IMR-90 (cell line): ENCODE results near the gene SPDYC. TPM values are rescaled to one million over a fixed set of nuclear protein-coding genes. Genes with fewer than 3 reads are reported as not detected.

Experiments
- ATAC-seq: fragments of 200-7000 bp; cut with Tn5 transposase; 2 replicates; pipeline ENCODE4 v1.9.1; 2020; ENCODE audit warnings: low read depth, mild to moderate bottlenecking, moderate library complexity
- BruUV-seq: library from RNA; stranded (reverse); fragments of 400-500 nt; replicated peaks from 2 replicates; lab custom pipeline; 2021; lab: Mats Ljungman, UMichigan
- CTCF ChIA-PET: fragments of 300-600 bp; formaldehyde crosslinking; extraction: SDS; loops from one replicate; lab custom pipeline; 2021; ENCODE audit warnings: antibody characterized with exemption; lab: Yijun Ruan, JAX
- POLR2A ChIA-PET: fragments of 300-600 bp; sonication (Branson Sonifier 250); formaldehyde crosslinking; loops from one replicate; lab custom pipeline; 2022; ENCODE audit warnings: antibody characterized with exemption; ENCODE audit not compliant: unreplicated experiment; lab: Charles Lee
- DNase-seq: peaks from one replicate; pipeline ENCODE4 v3.0.0; 2013
- H2AFZ ChIP-seq: replicated peaks from 2 replicates; pipeline ENCODE3; 2013; ENCODE audit warnings: low read length, mild to moderate bottlenecking; ENCODE audit not compliant: poor library complexity
- H2AK5ac ChIP-seq: 2 replicates; pipeline ENCODE4 v1.6.1; 2013; ENCODE audit warnings: low read depth, low read length, inconsistent platforms
- H2AK9ac ChIP-seq: replicated peaks from 2 replicates; pipeline ENCODE3; 2013; ENCODE audit warnings: mild to moderate bottlenecking, low read depth, low read length, moderate library complexity; ENCODE audit not compliant: poor library complexity
- H2BK120ac ChIP-seq: 2 replicates; pipeline ENCODE4 v1.6.1; 2013; ENCODE audit warnings: low read depth, low read length, inconsistent platforms
- H2BK15ac ChIP-seq: 3 replicates; pipeline ENCODE4 v1.6.1; 2013; ENCODE audit warnings: low read depth, low read length, inconsistent platforms
- H2BK20ac ChIP-seq: 2 replicates; pipeline ENCODE4 v1.6.1; 2013; ENCODE audit warnings: low read depth, mild to moderate bottlenecking, inconsistent platforms, low read length, moderate library complexity
- H2BK5ac ChIP-seq: 2 replicates; pipeline ENCODE4 v1.6.1; 2013; ENCODE audit warnings: mild to moderate bottlenecking, low read depth, low read length, inconsistent platforms; ENCODE audit not compliant: poor library complexity, severe bottlenecking
- H3K14ac ChIP-seq: replicated peaks from 2 replicates; pipeline ENCODE4 v1.6.1; 2013; ENCODE audit warnings: low read depth, low read length, inconsistent platforms
- H3K18ac ChIP-seq: 2 replicates; pipeline ENCODE4 v1.6.1; 2013; ENCODE audit warnings: low read depth, low read length, control low read depth
- H3K23ac ChIP-seq: 2 replicates; pipeline ENCODE4 v1.6.1; 2013; ENCODE audit warnings: low read depth, low read length, inconsistent platforms
- H3K27ac ChIP-seq: 2 replicates; pipeline ENCODE4 v1.5.1; 2013; ENCODE audit warnings: mild to moderate bottlenecking, control low read depth, low read length; ENCODE audit not compliant: insufficient read depth
- H3K27me3 ChIP-seq: 2 replicates; pipeline ENCODE4 v1.6.1; 2013; ENCODE audit warnings: low read length; ENCODE audit not compliant: control insufficient read depth, insufficient read depth
- H3K36me3 ChIP-seq: 2 replicates; pipeline ENCODE4 v1.6.1; 2013; ENCODE audit warnings: low read length, mixed read lengths; ENCODE audit not compliant: control insufficient read depth, insufficient read depth
- H3K4ac ChIP-seq: 2 replicates; pipeline ENCODE4 v1.6.1; 2013; ENCODE audit warnings: low read depth, low read length, inconsistent platforms
- H3K4me1 ChIP-seq: 2 replicates; pipeline ENCODE4 v1.6.1; 2013; ENCODE audit warnings: low read length, mixed read lengths; ENCODE audit not compliant: control insufficient read depth, insufficient read depth
- H3K4me2 ChIP-seq: 2 replicates; pipeline ENCODE4 v1.6.1; 2013; ENCODE audit warnings: low read depth, mild to moderate bottlenecking, control low read depth, low read length, moderate library complexity
- H3K4me3 ChIP-seq: 2 replicates; pipeline ENCODE4 v1.5.1; 2013; ENCODE audit warnings: low read depth, mild to moderate bottlenecking, control low read depth, low read length, moderate library complexity; ENCODE audit not compliant: insufficient read depth
- H3K56ac ChIP-seq: 2 replicates; pipeline ENCODE4 v1.6.1; 2013; ENCODE audit warnings: low read length, inconsistent platforms; ENCODE audit not compliant: insufficient read depth; ENCODE audit errors: extremely low read depth
- H3K79me1 ChIP-seq, 2 experiments: 2 replicates each; pipeline ENCODE4 v1.6.1; 2013; ENCODE audit warnings: low read length in 2 of 2, inconsistent platforms in 1 of 2, low read depth in 1 of 2
- H3K9ac ChIP-seq: 2 replicates; pipeline ENCODE4 v1.6.1; 2013; ENCODE audit warnings: low read depth, low read length, control low read depth
- H3K9me1 ChIP-seq: 2 replicates; pipeline ENCODE4 v1.6.1; 2013; ENCODE audit warnings: low read length, inconsistent platforms; ENCODE audit not compliant: insufficient read depth
- H3K9me3 ChIP-seq: 2 replicates; pipeline ENCODE4 v1.6.1; 2013; ENCODE audit warnings: low read length; ENCODE audit not compliant: control insufficient read depth, insufficient read depth
- H4K20me1 ChIP-seq: 2 replicates; pipeline ENCODE4 v1.6.1; 2013; ENCODE audit warnings: low read length, inconsistent platforms; ENCODE audit not compliant: insufficient read depth
- H4K5ac ChIP-seq: 2 replicates; pipeline ENCODE4 v1.6.1; 2013; ENCODE audit warnings: mild to moderate bottlenecking, low read depth, low read length, control low read depth
- H4K8ac ChIP-seq, 2 experiments: 2 replicates each; pipeline ENCODE4 v1.6.1; 2013; ENCODE audit warnings: low read depth in 2 of 2, low read length in 2 of 2, control low read depth in 1 of 2, inconsistent platforms in 1 of 2
- H4K91ac ChIP-seq: 2 replicates; pipeline ENCODE4 v1.6.1; 2013; ENCODE audit warnings: low read depth, low read length, inconsistent platforms; ENCODE audit not compliant: insufficient read depth
- CEBPB ChIP-seq: IDR thresholded peaks from 2 replicates; pipeline ENCODE4 v1.6.1; 2012; ENCODE audit warnings: low read depth, low read length, improper control_type of control experiment
- MAFK ChIP-seq: IDR thresholded peaks from 2 replicates; pipeline ENCODE4 v1.6.1; 2012; ENCODE audit warnings: low read depth, low read length, improper control_type of control experiment
- MAZ ChIP-seq: IDR thresholded peaks from 2 replicates; pipeline ENCODE4 v1.6.1; 2012; ENCODE audit warnings: low read depth, mild to moderate bottlenecking, low read length, improper control_type of control experiment, moderate library complexity, borderline replicate concordance
- RAD21 ChIP-seq: IDR thresholded peaks from 2 replicates; pipeline ENCODE4 v1.6.1; 2012; ENCODE audit warnings: low read length, improper control_type of control experiment
- RCOR1 ChIP-seq: IDR thresholded peaks from 2 replicates; pipeline ENCODE4 v1.6.1; 2012; ENCODE audit warnings: mild to moderate bottlenecking, low read length, improper control_type of control experiment; ENCODE audit not compliant: insufficient replicate concordance
- WGBS, 2 experiments: methylation state at CpG; one replicate each; pipeline versions ENCODE4 v1.1.5 to v1.1.7; 2013; ENCODE audit warnings: missing lambda C conversion rate in 2 of 2; ENCODE audit not compliant: insufficient read length in 1 of 2; ENCODE audit errors: extremely low coverage in 2 of 2; 5-methylcytosine and 5-hydroxymethylcytosine counted together
- dilution Hi-C: fragments of 300-500 bp; cut with HindIII; formaldehyde crosslinking; loops from one replicate; pipeline ENCODE4 v1.14.3; 2018; ENCODE audit warnings: low sequenced_read_pairs; ENCODE audit not compliant: unreplicated experiment
- in situ Hi-C: fragments of 300-500 bp; cut with MboI; formaldehyde crosslinking; loops from 3 replicates; pipeline ENCODE4 v1.14.3; 2019; ENCODE audit warnings: low sequenced_read_pairs, inconsistent platforms, mixed read lengths
- intact Hi-C: fragments of 100-400 bp; cut with micrococcal nuclease; formaldehyde crosslinking; loops from 2 replicates; pipeline ENCODE4 v1.10.0; 2022
- polyA plus RNA-seq, 3 experiments: library from polyadenylated mRNA; depleted of rRNA; stranded (reverse); fragments of >200 nt; gene quantifications; 2 replicates each; pipeline ENCODE4 v1.2.3, GENCODE V29; 2012; ENCODE audit warnings: low replicate concordance in 1 of 3
- total RNA-seq: library from RNA; depleted of rRNA; stranded (reverse); fragments of >200 nt; gene quantifications from 2 replicates; pipeline ENCODE4 v1.2.3, GENCODE V29; 2012
- TF ChIP-seq, protein P1 (sequence below): fragments of 150-350 bp; IDR thresholded peaks from 2 replicates; pipeline ENCODE4 v1.6.1; 2016; ENCODE audit warnings: low read depth, mild to moderate bottlenecking, low read length, moderate library complexity, borderline replicate concordance

Gene SPDYC
- total and polyA plus RNA-seq, 2 of the 4 experiments (the other 2 are of a cell fraction): not detected

DNA sequence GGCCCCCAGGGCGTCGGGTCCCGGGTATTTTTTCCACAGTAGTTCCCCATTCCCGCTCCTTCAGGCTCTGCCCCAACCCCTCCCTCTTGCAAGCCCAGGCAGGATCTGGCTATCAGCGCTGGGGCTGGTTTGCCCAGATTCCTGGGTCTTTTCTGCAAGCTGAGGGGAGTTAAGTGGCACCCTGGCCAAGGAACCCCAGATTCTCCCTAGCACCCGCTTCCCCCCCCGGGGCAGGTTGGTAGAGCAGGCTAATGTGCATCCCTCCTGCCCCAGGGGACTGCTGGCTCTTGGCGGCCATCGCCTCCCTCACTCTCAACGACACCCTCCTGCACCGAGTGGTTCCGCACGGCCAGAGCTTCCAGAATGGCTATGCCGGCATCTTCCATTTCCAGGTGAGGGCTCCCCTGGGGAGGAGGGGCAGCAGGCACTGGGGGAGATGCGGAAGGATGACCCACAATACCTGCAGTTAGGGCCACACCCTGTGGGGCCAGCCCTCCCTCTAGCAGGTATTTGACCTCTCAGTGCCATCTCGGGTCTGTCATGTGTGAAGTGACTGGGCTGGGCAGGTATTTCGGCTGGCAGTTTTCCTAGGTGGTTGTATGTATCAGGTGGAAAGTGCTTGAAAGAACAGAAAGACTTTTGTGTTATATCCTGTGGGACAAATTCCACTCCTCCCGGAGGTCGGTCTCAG lies 13.3 kb downstream of the SPDYC start:
- no peak overlapping the region for H3K14ac ChIP-seq
- peaks cover 9% of the 10 kb centered on the region for H4K20me1 ChIP-seq
- no peak overlapping the region for H4K5ac ChIP-seq
- H4K91ac ChIP-seq: no peak overlapping the region
- H4K8ac ChIP-seq: no peak overlapping the region
- no peak overlapping the region for H2AFZ ChIP-seq
- H2AK9ac ChIP-seq: peak overlapping the region; percentile 58
- H3K4me1 ChIP-seq: peaks cover 11% of the 10 kb centered on the region
- H3K4ac ChIP-seq: no peak overlapping the region
- no peak overlapping the region for H2BK15ac ChIP-seq
- ChIA-PET POLR2A (no interaction called here), CTCF (no interaction called here)
- DNase-seq (no peak), ATAC-seq (no peak)
- peaks cover 4% of the 10 kb centered on the region; the same call in 1 of the 2 replicates for H3K9me1 ChIP-seq
- no TSS peak for BruUV-seq
- H3K56ac ChIP-seq: no peak overlapping the region
- H3K79me1 ChIP-seq: peaks cover 45 to 68% of the 10 kb centered on the region in 2 experiments
- H3K23ac ChIP-seq: no peak overlapping the region
- peak overlapping the region; percentile 21; the same call in 1 of the 2 replicates for H2AK5ac ChIP-seq
- H3K36me3 ChIP-seq: peaks cover 34% of the 10 kb centered on the region
- no peak overlapping the region for H3K18ac ChIP-seq
- intact Hi-C loops: loop anchor here (5.0 kb wide), 1 partner anchor 61 kb away; the partner anchor contains the start of genes FAU and MRPL49
- H3K4me3 ChIP-seq: no peak overlapping the region
- no peak overlapping the region for H2BK120ac ChIP-seq
- in situ Hi-C loops: no loop called here
- H3K9me3 ChIP-seq: no peaks in the 10 kb centered on the region
- H3K27ac ChIP-seq: no peak overlapping the region
- dilution Hi-C loops: no loop called here
- H2BK5ac ChIP-seq: no peak overlapping the region
- WGBS, 2 experiments: 83% methylated on average over 8 of the region's 19 CpGs; no CpG with 5 or more reads in 1 of the 2 experiments
- no peaks in the 10 kb centered on the region for H3K27me3 ChIP-seq
- no peak overlapping the region for H3K9ac ChIP-seq
- H2BK20ac ChIP-seq: no peak overlapping the region
- peak overlapping the region; percentile 84; the same call in 1 of the 2 replicates for H3K4me2 ChIP-seq
- TF ChIP-seq MAZ (no peak), RCOR1 (no peak), CEBPB (no peak), RAD21 (no peak), MAFK (no peak)
- TF ChIP-seq, protein P1, sequence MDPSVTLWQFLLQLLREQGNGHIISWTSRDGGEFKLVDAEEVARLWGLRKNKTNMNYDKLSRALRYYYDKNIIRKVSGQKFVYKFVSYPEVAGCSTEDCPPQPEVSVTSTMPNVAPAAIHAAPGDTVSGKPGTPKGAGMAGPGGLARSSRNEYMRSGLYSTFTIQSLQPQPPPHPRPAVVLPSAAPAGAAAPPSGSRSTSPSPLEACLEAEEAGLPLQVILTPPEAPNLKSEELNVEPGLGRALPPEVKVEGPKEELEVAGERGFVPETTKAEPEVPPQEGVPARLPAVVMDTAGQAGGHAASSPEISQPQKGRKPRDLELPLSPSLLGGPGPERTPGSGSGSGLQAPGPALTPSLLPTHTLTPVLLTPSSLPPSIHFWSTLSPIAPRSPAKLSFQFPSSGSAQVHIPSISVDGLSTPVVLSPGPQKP: no peak
